22Rv1 (cell line): ENCODE data around the gene KRT24.
"Not testable (repeated sequence)": the region's sequence is repeated elsewhere in the genome, so short reads cannot be mapped to it uniquely, and the experiment has no call there.

Experiments
- H3K27ac ChIP-seq: fragments of 450-650 bp; 2 replicates; pipeline ENCODE4 v1.5.1; 2017
- ZFX ChIP-seq: fragments of 450-650 bp; IDR thresholded peaks from 2 replicates; pipeline ENCODE4 v1.6.1; 2017; ENCODE audit warnings: antibody characterized with exemption, borderline replicate concordance
- TF ChIP-seq, protein P1 (sequence below): fragments of 450-650 bp; IDR thresholded peaks from 2 replicates; pipeline ENCODE4 v1.5.1; 2017; ENCODE audit warnings: mild to moderate bottlenecking

KRT24 gene

DNA sequence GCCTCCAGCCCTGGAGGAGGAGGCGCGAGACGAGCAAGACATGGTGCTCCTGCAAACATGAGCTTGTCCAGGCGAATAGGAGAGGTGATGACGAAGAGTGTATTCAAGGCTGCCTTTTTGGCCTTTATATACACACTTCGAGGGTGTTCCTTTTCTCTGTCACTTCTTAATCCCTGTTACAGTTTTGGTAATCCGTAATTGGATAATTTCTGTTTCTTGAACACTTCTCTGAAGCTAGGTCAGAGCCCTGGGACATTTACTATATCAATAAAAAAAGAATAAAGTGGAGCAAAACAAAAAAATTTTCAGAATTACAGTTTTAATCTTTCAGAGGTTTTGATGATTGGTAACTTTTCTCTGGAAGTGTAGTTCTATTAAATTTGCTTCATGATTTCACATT, at the start of gene KRT24:
Gene KRT24, minus strand, starts transcription at position 101 of the 400 bp plus-strand sequence. Its CDS starts 59 bp downstream, at position 42.
- H3K27ac ChIP-seq, result no peak within 1 kb of the TSS
- TF ChIP-seq, protein P1, sequence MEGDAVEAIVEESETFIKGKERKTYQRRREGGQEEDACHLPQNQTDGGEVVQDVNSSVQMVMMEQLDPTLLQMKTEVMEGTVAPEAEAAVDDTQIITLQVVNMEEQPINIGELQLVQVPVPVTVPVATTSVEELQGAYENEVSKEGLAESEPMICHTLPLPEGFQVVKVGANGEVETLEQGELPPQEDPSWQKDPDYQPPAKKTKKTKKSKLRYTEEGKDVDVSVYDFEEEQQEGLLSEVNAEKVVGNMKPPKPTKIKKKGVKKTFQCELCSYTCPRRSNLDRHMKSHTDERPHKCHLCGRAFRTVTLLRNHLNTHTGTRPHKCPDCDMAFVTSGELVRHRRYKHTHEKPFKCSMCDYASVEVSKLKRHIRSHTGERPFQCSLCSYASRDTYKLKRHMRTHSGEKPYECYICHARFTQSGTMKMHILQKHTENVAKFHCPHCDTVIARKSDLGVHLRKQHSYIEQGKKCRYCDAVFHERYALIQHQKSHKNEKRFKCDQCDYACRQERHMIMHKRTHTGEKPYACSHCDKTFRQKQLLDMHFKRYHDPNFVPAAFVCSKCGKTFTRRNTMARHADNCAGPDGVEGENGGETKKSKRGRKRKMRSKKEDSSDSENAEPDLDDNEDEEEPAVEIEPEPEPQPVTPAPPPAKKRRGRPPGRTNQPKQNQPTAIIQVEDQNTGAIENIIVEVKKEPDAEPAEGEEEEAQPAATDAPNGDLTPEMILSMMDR, result no peak
- TF ChIP-seq ZFX, result no peak

DNA sequence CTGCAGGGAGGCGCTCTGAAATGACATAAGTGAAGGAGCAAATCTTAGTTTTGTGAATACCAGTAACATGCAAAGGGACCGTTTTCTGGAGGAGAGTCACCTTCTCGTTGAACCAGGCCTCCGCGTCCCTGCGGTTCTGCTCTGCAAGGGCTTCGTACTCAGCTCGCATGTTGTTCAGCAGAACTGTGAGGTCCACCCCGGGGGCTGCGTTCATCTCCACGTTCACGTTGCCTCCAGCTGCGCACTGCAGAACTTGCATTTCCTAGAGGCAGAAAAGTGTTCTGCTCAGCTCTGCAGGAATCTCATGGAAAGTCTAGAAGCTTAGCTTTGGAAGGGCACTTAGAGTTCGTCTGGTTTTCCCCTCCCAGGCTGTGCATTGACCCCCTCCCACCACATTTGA, 47.5 kb upstream of the KRT24 start:
- H3K27ac ChIP-seq, result no peak overlapping the region
- TF ChIP-seq, protein P1, result no peak
- no peak for TF ChIP-seq ZFX

- TF ChIP-seq ZFX, result no peak
- TF ChIP-seq, protein P1, result no peak
Observed at GRCh38 chr17:40750391-40750790, 46.8 kb upstream of the KRT24 start.

DNA sequence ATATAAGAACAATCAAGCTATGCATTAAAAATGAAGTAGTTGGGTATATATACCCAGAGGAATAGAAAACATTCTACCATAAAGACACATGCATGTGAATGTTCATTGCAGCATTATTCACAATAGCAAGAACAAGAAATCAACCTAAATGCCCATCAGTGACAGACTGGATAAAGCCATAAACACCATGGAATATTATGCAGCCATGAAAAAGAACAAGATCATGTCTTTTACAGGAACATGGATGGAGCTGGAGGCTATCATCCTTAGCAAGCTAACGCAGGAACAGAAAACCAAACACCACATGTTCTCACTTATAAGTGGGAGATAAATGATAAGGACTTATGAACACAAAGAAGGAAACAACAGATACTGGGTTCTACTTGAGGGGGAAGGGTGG, 45.1 kb upstream of the KRT24 start:
- H3K27ac ChIP-seq, result not testable (repeated sequence)

More at GRCh38 chr17:40750391-40750790, 46.8 kb upstream of the KRT24 start:
- H3K27ac ChIP-seq, result no peak overlapping the region

GRCh38 chr17:40738553-40738952, 35.0 kb upstream of the KRT24 start:
- TF ChIP-seq, protein P1, result no peak
- no peak for TF ChIP-seq ZFX
- H3K27ac ChIP-seq, result no peak overlapping the region

DNA sequence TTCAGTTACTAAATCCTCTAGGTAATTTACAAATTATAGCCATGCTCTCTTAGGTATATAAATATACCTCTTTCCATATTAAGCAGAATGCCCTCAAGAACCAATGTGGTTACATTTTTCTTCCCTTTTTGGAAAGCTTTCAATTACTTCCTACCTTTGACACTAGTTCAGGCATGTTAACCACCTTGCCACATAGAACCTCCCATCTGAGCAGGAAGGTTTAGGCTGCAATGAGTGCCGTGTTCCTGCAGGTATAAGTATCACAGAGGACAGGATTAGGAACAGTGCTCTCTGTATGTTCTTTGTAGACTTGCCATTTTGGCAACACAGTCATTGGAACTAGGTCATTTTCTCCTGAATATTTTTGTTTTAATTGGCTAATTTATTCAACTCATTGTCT, 31.5 kb upstream of the KRT24 start:
- TF ChIP-seq, protein P1, result no peak
- TF ChIP-seq ZFX, result no peak
- H3K27ac ChIP-seq, result no peak overlapping the region

GRCh38 chr17:40734018-40734417, 30.5 kb upstream of the KRT24 start:
- no peak for TF ChIP-seq ZFX
- TF ChIP-seq, protein P1, result no peak
- H3K27ac ChIP-seq, result no peak overlapping the region

DNA sequence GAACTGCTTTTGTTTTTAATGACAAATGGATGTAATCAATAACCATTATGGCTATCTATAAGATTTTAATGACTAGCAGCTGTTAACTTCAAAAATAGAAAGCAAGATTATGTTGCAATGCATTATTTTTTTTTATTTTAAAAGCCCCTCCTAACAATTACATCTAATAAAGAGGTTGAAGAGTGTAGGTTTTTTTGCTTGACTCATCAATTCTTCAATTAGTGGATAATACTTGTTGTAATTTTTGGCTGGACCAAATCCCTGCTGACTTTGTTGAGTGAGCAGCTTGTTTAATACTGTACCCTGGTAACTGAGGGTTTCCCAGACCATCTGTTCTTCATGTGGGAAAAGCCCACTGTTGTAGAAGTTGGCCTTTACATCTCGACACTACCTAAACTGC, 27.4 kb upstream of the KRT24 start:
- no peak for TF ChIP-seq ZFX
- TF ChIP-seq, protein P1, result no peak
- no peak overlapping the region for H3K27ac ChIP-seq
